ENCODE data around the gene KCNAB2.

The KCNAB2 gene

GRCh38 chr1:6130036-6130435, 84.3 kb downstream of the KCNAB2 start:
- no peak for TF ChIP-seq CTCF (IDR thresholded peaks at IDR 0.05; ENCODE audit: extremely low read depth, missing control alignments)

GRCh38 chr1:6130596-6130995, 84.9 kb downstream of the KCNAB2 start:
- no peak for DNase-seq (ENCODE audit: low spot score)
- no peak for TF ChIP-seq CTCF (IDR thresholded peaks at IDR 0.05; ENCODE audit: extremely low read depth, missing control alignments)

More at GRCh38 chr1:6130036-6130435, 84.3 kb downstream of the KCNAB2 start:
- DNase-seq (ENCODE audit: low spot score): no peak

- TF ChIP-seq CTCF (IDR thresholded peaks at IDR 0.05; ENCODE audit: extremely low read depth, missing control alignments): no peak
- no peak for DNase-seq (ENCODE audit: low spot score)
Measured at GRCh38 chr1:6131561-6131960, 85.9 kb downstream of the KCNAB2 start.

GRCh38 chr1:6133146-6133895, 87.6 kb downstream of the KCNAB2 start:
- TF ChIP-seq CTCF (IDR thresholded peaks at IDR 0.05; ENCODE audit: extremely low read depth, missing control alignments): no peak
- DNase-seq (ENCODE audit: low spot score): no peak

- TF ChIP-seq CTCF (IDR thresholded peaks at IDR 0.05; ENCODE audit: extremely low read depth, missing control alignments): no peak
- DNase-seq (ENCODE audit: low spot score): no peak
Measured at GRCh38 chr1:6134206-6134605, 88.5 kb downstream of the KCNAB2 start.

- no peak for DNase-seq (ENCODE audit: low spot score)
- TF ChIP-seq CTCF (IDR thresholded peaks at IDR 0.05; ENCODE audit: extremely low read depth, missing control alignments): no peak
Measured at GRCh38 chr1:6134741-6135510, 89.2 kb downstream of the KCNAB2 start.

GRCh38 chr1:6136516-6137220, 91.0 kb downstream of the KCNAB2 start:
- TF ChIP-seq CTCF (IDR thresholded peaks at IDR 0.05; ENCODE audit: extremely low read depth, missing control alignments): no peak
- DNase-seq (ENCODE audit: low spot score): no peak
